Measurements from ENCODE around the gene NOS1. TPM values are rescaled to one million over a fixed set of nuclear protein-coding genes. Genes with fewer than 3 reads are reported as not detected.

NOS1 gene
- total RNA-seq, 1 experiment from 2014 or later = 0.06 TPM

DNA sequence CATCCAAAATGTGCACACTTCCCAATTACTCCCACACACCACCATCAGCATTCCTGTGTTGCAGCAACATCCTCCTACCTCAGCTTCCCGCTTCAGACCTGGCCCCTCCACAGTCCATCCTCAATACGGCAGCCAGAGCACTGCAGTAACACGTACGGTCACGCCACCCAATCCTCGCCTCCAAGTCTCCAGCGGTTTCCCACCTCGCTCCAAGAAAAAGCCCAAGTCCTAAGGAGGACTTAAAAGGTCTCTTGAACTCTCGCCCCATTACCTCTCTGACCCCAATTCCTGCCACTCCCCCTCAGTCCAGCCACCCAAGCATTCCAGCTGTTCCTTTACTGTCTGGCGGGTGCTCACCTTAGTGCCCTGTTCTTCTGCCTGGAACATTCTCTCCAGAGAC lies 183.1 kb downstream of the NOS1 start:
- no peak for DNase-seq (ENCODE audit: low read depth)

DNA sequence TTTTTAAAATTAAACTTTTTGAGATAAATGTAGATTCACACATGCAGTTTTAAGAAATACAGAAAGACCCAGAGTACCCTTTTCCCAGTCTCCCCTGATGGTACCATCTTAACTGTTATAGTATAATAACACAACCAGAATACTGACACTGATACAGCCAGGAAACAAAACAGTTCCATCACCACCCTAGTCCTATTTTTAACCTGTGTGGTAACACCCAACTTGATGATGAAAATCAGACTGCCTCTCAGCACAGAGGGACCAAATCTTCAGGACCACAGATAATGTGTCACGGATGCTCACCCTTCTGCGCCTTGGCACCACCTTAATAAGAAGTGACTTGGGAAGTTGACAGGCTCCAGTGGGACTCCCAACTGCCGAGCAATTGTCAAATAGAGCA lies 189.3 kb downstream of the NOS1 start:
- DNase-seq (ENCODE audit: low read depth) = no peak

DNA sequence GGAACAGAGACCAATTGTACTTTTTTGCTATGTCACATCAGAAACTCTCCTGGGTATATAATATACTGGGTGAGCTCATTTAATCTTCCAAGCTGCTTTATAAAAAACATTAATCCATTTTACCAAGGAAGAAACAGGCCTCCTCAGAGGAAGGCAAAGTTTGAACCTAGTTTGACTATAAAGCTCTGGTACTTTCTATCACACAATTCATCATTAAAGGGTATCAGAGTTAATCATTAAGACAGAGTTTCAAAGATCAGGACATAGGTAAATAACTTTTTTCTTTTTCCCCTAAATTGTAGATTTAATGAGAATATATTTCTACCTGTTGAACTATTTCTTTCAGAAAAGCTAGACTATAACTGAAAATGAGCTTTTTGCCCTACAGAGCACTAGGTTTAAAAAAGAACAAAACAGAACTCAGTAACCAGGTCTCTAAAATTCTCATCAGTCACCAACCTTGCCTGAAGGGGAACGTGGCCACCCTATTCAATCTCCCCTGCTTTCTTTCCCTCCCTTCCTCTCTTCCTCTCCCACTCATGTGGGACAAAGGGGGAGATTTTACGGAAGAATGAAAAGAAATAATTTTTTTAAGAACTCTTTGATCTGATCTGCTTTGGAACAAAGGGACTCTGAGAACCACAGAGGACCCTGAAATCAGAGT lies 189.8 kb downstream of the NOS1 start:
- DNase-seq (ENCODE audit: low read depth) = no peak

DNA sequence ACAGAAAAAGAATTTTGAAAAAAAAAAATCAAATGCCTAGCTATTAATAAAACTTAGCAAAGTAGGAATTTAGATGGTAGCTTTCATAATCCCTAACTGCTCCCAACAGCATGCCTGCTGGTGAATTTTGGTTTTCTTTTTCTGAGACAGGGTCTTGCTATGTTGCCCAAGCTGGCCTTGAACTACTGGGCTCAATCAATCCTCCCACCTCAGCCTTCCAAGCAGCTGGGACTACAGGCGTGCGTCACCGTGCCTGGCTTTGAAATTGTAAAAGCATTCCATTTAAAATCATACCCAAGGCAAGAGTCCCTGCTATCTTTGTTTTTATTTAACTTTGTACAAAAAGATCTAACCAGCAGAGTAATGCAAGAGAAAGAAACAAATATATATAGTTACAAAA lies 191.9 kb downstream of the NOS1 start:
- DNase-seq (ENCODE audit: low read depth) = no peak

DNA sequence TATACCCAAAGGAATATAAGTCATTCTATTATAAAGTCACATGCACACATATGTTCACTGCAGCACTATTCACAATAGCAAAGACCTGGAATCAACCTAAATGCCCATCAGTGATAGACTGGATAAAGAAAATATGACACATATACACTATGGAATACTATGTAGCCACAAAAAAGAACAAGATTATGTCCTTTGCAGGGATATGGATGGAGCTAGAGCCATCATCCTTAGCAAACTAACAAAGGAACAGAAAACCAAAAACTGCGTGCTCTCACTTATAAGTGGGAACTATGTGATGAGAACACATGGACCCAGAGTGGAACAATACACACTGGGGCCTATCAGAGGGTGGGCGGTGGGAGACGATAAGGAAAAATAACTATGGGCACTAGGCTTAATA lies 192.4 kb downstream of the NOS1 start:
- no peak for DNase-seq (ENCODE audit: low read depth)

DNA sequence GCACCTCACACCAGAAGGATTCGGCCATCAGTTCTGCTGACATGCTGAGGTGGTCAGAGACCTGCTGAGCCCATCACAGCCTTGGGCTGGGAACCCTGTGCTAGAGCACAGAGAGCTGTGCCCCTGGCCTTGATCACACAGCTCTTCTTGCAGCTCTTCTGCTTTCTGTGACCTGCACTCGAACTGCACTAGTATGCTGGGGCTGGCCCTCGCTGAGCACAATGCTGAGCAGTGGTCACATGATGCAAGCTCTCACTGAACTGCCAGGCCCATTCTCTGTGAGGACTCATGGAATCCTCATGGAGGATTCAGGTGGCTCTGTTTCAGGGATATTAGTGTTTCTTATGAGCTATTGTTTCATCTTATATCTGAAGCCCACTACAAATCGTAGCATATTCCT lies 193.7 kb downstream of the NOS1 start:
- DNase-seq (ENCODE audit: low read depth) = no peak

DNA sequence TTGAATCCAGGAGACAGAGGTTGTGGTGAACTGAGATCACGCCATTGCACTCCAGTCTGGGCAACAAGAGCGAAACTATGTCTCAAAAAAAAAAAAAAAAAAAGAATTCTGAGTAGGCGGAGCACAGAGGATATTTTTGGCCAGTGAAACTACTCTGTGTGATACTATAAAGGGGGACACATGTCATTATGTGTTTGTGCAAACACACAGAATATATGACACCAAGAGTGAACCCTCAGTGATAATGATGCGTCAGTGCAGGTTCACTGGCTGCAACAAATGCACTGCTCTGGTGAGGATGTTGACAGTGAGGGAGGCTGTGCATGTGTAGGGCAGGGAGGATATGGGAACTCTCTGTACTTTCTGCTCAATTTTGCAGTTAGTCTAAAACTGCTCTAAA lies 195.3 kb downstream of the NOS1 start:
- DNase-seq (ENCODE audit: low read depth) = no peak

DNA sequence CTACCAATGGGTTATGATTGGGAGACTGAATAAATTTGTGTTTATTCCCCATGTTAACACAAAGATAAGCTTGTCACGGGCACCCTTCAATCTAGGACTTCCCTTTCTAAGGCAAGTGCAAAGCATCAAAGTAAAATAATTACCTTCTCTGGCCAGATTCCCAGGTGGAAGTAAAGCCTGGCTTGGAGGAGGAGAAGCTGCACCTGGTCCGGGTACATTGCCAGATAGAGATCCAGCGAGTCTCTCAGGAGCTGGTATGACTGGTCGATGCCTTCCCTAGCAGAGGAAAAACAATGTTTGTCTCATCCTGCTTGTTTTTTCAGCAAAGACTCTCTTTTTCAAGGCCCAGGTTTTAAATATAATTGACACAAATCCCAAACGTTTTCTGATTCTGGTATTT lies 196.1 kb downstream of the NOS1 start:
- no peak for DNase-seq (ENCODE audit: low read depth)

DNA sequence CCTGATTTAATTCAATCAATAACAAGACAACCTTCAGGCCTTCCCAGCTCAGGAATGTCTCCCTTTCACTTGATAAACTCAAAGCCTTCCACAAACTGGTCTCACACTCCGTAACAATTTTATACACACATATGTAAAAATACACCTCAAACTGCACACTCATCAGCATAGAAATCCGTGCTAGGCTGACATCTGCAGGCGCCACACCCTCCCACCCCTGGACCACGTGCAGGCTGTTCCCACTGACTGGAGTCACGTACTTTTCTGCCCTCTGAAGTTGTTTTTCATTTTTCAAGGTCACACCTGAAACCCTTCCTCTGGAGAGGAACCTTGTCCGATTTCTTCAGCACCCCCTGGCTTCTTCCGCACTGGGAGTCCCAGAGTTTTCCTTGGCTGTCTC lies 198.8 kb downstream of the NOS1 start:
- no peak for DNase-seq (ENCODE audit: low read depth)

DNA sequence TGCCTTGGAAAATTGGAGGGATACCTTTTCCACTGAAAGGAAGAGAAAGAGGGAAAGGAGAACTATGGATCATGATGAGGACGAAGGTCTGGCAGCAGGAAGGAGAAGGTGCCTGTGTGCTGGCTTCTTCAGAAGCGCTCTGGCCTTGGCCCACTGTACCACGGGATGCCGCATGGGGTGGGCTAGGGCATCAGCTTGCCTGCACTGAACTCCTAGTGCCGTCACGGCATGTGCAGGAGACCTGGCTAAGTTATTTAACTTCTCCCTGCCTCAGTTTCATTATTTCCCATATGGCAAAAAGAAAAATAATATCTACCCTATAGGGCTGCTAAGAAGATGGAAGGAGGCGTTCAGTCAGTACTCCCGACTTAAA lies 199.3 kb downstream of the NOS1 start:
- DNase-seq (ENCODE audit: low read depth) = no peak

DNA sequence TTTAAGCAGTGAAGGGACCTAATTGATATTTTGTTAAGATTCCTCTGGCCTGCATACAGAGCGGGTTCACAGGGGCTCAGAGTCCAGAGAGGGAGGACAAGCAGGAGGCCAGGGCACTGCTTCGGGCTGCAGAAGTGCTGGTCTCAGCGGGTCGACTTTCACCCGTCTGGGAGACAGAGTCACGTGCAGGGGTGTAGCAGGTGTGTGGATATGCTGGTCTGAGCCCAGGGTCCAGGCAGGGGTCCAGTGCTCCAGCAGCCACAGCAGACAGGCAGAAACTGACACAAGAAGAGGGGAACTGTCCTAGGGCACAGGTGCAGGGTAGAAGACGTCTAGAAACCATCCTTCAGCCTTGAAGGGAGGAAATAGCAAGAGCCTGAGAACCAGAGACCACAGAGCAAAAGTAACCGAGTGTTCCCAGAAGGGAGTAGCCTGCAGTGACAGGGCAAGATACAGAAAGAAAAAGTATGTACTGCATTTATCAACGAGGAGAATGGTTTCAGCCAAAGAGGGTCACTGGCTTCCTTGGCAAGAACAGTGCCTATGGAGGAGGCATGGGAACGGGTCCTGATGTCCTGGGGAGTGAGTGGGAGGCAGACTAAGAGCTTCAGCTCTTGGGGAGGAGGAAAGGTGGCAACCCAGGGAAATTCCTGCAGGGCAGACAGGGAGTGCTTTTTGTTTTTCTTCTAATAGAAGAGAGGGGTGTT lies 199.8 kb downstream of the NOS1 start:
- DNase-seq (ENCODE audit: low read depth) = no peak

DNA sequence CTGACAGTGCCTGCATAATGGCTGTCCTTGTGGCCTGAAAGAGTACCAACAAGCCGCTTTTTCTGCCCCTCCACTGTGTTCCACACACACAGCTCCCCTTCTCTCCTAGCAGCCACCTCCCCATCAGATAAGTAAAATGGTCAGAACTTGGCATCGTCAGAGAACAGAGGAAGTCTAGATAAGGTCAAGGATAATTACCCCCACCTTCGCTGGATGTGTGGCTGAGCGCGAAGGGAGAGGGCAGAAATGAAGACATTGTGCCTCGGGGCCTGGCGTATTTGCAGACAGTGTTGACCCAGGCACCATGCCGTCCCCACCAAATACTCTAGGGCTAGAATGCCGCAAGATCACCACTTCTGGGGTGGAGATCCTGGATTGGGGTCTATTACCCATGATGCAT lies 201.8 kb downstream of the NOS1 start:
- DNase-seq (ENCODE audit: low read depth) = no peak

DNA sequence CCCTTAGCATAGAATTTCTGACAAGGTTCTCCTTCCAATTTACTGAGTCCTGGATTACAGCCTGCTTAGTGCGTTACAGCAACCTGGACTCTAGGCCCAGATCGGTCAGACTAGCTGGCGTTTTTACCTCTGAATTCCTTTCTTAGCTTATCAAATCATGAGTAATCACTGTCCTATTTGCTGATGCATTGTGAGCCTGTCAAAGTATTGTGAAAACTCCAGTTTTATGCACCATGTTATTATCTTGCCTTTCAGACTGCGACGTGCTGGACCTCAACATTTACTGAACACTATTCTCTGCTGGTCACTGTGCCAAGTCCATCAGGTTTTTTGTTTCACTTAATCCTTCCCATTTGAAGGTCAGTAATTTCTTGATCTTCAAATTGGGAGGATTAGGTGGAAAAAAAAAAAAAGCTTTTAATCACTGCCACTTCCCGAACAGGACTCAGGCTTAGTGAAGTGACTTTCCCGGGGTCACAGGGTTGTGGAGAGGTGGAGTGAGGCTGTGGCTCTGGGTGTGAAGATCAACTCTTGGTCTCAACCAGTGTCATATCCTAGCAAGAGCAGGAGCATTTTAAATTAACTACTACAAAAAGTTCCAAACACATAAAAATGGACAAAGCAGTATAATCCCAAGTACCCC lies 202.4 kb downstream of the NOS1 start:
- no peak for DNase-seq (ENCODE audit: low read depth)

Other genes with a start within 250 kb of the NOS1 start
- 34.2 and 63.6 TPM in 2 replicates for gene FBXO21, start 171.2 kb downstream of the NOS1 start, total RNA-seq (2014; rRNA removed; shearing (Covaris generic))